Endothelial cell of umbilical vein (primary cell): Measurements from ENCODE around the gene ABCC2. TPM values are rescaled to one million over a fixed set of nuclear protein-coding genes. Genes with fewer than 3 reads are reported as not detected.

Experiments
- BruUV-seq: library from RNA; stranded (reverse); fragments of 400-500 nt; replicated peaks from 2 replicates; lab custom pipeline; 2021; lab: Mats Ljungman, UMichigan
- CTCF ChIA-PET: fragments of 300-600, 350-600 bp; sonication (Branson Sonifier 250); formaldehyde crosslinking; loops from one replicate; lab custom pipeline; 2021; ENCODE audit warnings: antibody characterized with exemption, inconsistent platforms; lab: Charles Lee
- POLR2A ChIA-PET: fragments of 300-600, 350-600 bp; sonication (Branson Sonifier 250); formaldehyde crosslinking; loops from one replicate; lab custom pipeline; 2021; ENCODE audit warnings: antibody characterized with exemption, inconsistent platforms; lab: Charles Lee
- DNase-seq: peaks from one replicate; pipeline ENCODE4 v3.0.0-alpha.2; 2011; ENCODE audit warnings: low read depth, low spot score
- FAIRE-seq: peaks from 2 replicates; lab custom pipeline; 2011; peaks lifted over from hg19 to GRCh38; lab: Jason Lieb, UNC
- H2AFZ ChIP-seq: 2 replicates; pipeline ENCODE4 v1.6.0; 2012; ENCODE audit warnings: low read depth, low read length, control low read depth, inconsistent platforms
- H3K27ac ChIP-seq: 2 replicates; pipeline ENCODE4 v1.5.1; 2011; ENCODE audit warnings: low read depth, mild to moderate bottlenecking, control low read depth, low read length, moderate library complexity; ENCODE audit not compliant: insufficient read depth
- H3K27me3 ChIP-seq, 2 experiments: 2 replicates each; pipeline versions ENCODE4 v1.6.0 to v1.6.1; 2011; ENCODE audit warnings: low read length in 2 of 2, mixed read lengths in 1 of 2; ENCODE audit not compliant: control insufficient read depth in 2 of 2, insufficient read depth in 2 of 2
- H3K36me3 ChIP-seq, 2 experiments: 2 replicates in 1 of 2; 3 replicates in 1 of 2; pipeline ENCODE4 v1.5.1; 2011; ENCODE audit warnings: low read length in 2 of 2, mild to moderate bottlenecking in 1 of 2, moderate library complexity in 1 of 2; ENCODE audit not compliant: control insufficient read depth in 2 of 2, insufficient read depth in 2 of 2; ENCODE audit errors: extremely low read depth in 1 of 2
- H3K4me1 ChIP-seq: 3 replicates; pipeline ENCODE4 v1.5.1; 2011; ENCODE audit warnings: mild to moderate bottlenecking, low read length; ENCODE audit not compliant: control insufficient read depth, insufficient read depth; ENCODE audit errors: extremely low read depth
- H3K4me2 ChIP-seq: 2 replicates; pipeline ENCODE4 v1.6.1; 2011; ENCODE audit warnings: low read length, control low read depth, mixed read lengths; ENCODE audit not compliant: insufficient read depth
- H3K4me3 ChIP-seq, 3 experiments: fragments of 200-600 bp in 1 of 3; sonication (generic), shearing (Covaris generic) in 1 of 3; replicated peaks in 1 of 3; 2 replicates each; pipeline ENCODE4 v1.5.1; 2011 to 2016; ENCODE audit warnings: control low read depth in 3 of 3, low read length in 3 of 3, mild to moderate bottlenecking in 2 of 3, inconsistent platforms in 1 of 3, low read depth in 1 of 3, moderate library complexity in 1 of 3; ENCODE audit not compliant: insufficient read depth in 1 of 3
- H3K79me2 ChIP-seq: 2 replicates; pipeline ENCODE4 v1.6.0; 2012; ENCODE audit warnings: low read length, inconsistent platforms; ENCODE audit not compliant: control insufficient read depth, insufficient read depth
- H3K9ac ChIP-seq: replicated peaks from 2 replicates; pipeline ENCODE3; 2011; ENCODE audit warnings: low read length, control low read depth; ENCODE audit not compliant: insufficient read depth; ENCODE audit errors: extremely low read depth
- H3K9me1 ChIP-seq: replicated peaks from 3 replicates; pipeline ENCODE4 v1.6.0; 2011; ENCODE audit warnings: mild to moderate bottlenecking, low read length; ENCODE audit not compliant: control insufficient read depth, insufficient read depth; ENCODE audit errors: extremely low read depth
- H3K9me3 ChIP-seq: replicated peaks from 2 replicates; pipeline ENCODE4 v1.5.1; 2012; ENCODE audit warnings: low read length, inconsistent platforms; ENCODE audit not compliant: control insufficient read depth, insufficient read depth
- H4K20me1 ChIP-seq: replicated peaks from 2 replicates; pipeline ENCODE3; 2011; ENCODE audit warnings: mild to moderate bottlenecking, low read length; ENCODE audit not compliant: control insufficient read depth, insufficient read depth; ENCODE audit errors: extremely low read depth
- EZH2 ChIP-seq: IDR thresholded peaks from 2 replicates; pipeline ENCODE4 v1.6.1; 2012; ENCODE audit warnings: borderline replicate concordance, low read depth, mild to moderate bottlenecking, moderate library complexity, low read length, inconsistent platforms; ENCODE audit not compliant: severe bottlenecking
- FOS ChIP-seq: IDR thresholded peaks from 2 replicates; pipeline ENCODE4 v1.6.1; 2011; ENCODE audit warnings: mild to moderate bottlenecking, low read length, moderate library complexity, borderline replicate concordance; ENCODE audit not compliant: insufficient read depth
- GATA2 ChIP-seq: IDR thresholded peaks from 2 replicates; pipeline ENCODE4 v1.7.0; 2011; ENCODE audit warnings: low read depth, mild to moderate bottlenecking, moderate library complexity, mixed read lengths, low read length; ENCODE audit not compliant: insufficient read length, insufficient read depth
- JUN ChIP-seq: IDR thresholded peaks from 2 replicates; pipeline ENCODE4 v1.6.1; 2011; ENCODE audit warnings: borderline replicate concordance, low read depth; ENCODE audit not compliant: insufficient read length, insufficient read depth
- MYC ChIP-seq: IDR thresholded peaks from one replicate; pipeline ENCODE4 v1.6.1; 2011; ENCODE audit warnings: mild to moderate bottlenecking, low read depth, low read length
- POLR2A ChIP-seq: IDR thresholded peaks from 2 replicates; pipeline ENCODE4 v1.6.1; 2012; ENCODE audit warnings: low read depth, mild to moderate bottlenecking, control low read depth, low read length
- POLR2AphosphoS5 ChIP-seq: IDR thresholded peaks from 2 replicates; pipeline ENCODE4 v1.6.1; 2012; ENCODE audit warnings: low read depth, mild to moderate bottlenecking, control low read depth, low read length, moderate library complexity; ENCODE audit not compliant: insufficient read depth
- dilution Hi-C: fragments of 300-500 bp; cut with MboI; formaldehyde crosslinking; loops from one replicate; pipeline ENCODE4 v1.15.0; 2019; ENCODE audit warnings: low sequenced_read_pairs; ENCODE audit not compliant: extremely low pct_ligation_motif_present
- intact Hi-C: fragments of 100-400 bp; cut with micrococcal nuclease; formaldehyde crosslinking; loops from one replicate; pipeline ENCODE4 v1.10.0; 2022
- polyA plus RNA-seq, 4 experiments: library from polyadenylated mRNA; depleted of rRNA in 3 of 4; stranded (reverse) in 3 of 4; unstranded in 1 of 4; fragments of >200 nt; gene quantifications; 2 replicates each; pipeline versions ENCODE4 v1.2.1 to v1.2.3, GENCODE V29; 2011 to 2012; ENCODE audit warnings: missing spikeins in 1 of 4
- total RNA-seq: library from RNA; stranded (reverse); gene quantifications from 2 replicates; pipeline ENCODE4 v1.2.3, GENCODE V29; 2021
- TF ChIP-seq, protein P1 (sequence below): IDR thresholded peaks from 2 replicates; pipeline ENCODE4 v1.6.1; 2011; ENCODE audit not compliant: insufficient read depth, insufficient read length
- TF ChIP-seq, protein P2 (sequence below), 2 donors: IDR thresholded peaks; 1 replicate in 1 of 2; 2 replicates in 1 of 2; pipeline ENCODE4 v1.5.1; 2011; ENCODE audit warnings: low read length in 2 of 2, mild to moderate bottlenecking in 2 of 2, moderate library complexity in 2 of 2, control low read depth in 1 of 2, inconsistent platforms in 1 of 2, low read depth in 1 of 2; ENCODE audit not compliant: insufficient read depth in 1 of 2; ENCODE audit errors: extremely low read depth in 1 of 2

Gene ABCC2
- total and polyA plus RNA-seq, 2 donors (not counting 3 experiments of a cell fraction or from before 2014, with no cell fraction given) = 1.5 to 3.3 TPM

DNA sequence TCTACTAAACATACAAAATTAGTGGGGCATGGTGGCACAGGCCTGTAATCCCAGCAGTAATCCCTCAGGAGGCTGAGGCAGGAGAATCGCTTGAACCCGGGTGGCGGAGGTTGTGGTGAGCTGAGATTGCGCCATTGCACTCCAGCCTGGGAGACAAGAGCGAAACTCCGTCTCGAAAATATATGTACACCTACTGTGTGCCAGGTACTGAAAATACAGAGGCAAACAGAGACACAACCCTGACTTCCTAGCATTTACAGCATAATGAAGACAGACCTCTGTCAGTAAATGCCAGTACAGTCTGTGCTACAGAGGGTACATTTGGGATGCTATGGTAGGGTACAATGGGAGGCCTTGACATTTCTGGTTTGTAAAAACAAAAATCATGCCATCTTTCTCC, 66.6 kb downstream of the ABCC2 start:
- dilution Hi-C loops = no loop called here
- Histone ChIP-seq H3K36me3 (no peaks in the 10 kb centered on the region), H3K9ac (no peak overlapping the region), H3K4me2 (no peak overlapping the region), H3K4me3 (no peak overlapping the region), H3K9me3 (no peaks in the 10 kb centered on the region), H2AFZ (no peak overlapping the region), H3K27ac (no peak overlapping the region), H4K20me1 (no peaks in the 10 kb centered on the region), H3K79me2 (no peaks in the 10 kb centered on the region), H3K9me1 (no peaks in the 10 kb centered on the region), H3K27me3 (no peaks in the 10 kb centered on the region), H3K4me1 (peaks cover 18% of the 10 kb centered on the region)
- ChIA-PET CTCF (interaction anchor here (0.7 to 3.9 kb wide), 6 partner anchors 11 to 391 kb away, joined by 3 to 28 read pairs (median 4); partner anchors contain the start of gene DNMBP), POLR2A (no interaction called here)
- BruUV-seq = no TSS peak
- intact Hi-C loops = loop anchor here (5.0 to 10.0 kb wide), 3 partner anchors 224 to 583 kb away; partner anchors contain the start of genes CHUK and SLC25A28
- DNase-seq (no peak), FAIRE-seq (no peak)
- TF ChIP-seq EZH2 (no peak), FOS (no peak), JUN (no peak), POLR2AphosphoS5 (no peak), POLR2A (no peak), MYC (no peak), GATA2 (no peak)
- TF ChIP-seq, protein P1, sequence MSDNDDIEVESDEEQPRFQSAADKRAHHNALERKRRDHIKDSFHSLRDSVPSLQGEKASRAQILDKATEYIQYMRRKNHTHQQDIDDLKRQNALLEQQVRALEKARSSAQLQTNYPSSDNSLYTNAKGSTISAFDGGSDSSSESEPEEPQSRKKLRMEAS = no peak
- TF ChIP-seq, protein P2, sequence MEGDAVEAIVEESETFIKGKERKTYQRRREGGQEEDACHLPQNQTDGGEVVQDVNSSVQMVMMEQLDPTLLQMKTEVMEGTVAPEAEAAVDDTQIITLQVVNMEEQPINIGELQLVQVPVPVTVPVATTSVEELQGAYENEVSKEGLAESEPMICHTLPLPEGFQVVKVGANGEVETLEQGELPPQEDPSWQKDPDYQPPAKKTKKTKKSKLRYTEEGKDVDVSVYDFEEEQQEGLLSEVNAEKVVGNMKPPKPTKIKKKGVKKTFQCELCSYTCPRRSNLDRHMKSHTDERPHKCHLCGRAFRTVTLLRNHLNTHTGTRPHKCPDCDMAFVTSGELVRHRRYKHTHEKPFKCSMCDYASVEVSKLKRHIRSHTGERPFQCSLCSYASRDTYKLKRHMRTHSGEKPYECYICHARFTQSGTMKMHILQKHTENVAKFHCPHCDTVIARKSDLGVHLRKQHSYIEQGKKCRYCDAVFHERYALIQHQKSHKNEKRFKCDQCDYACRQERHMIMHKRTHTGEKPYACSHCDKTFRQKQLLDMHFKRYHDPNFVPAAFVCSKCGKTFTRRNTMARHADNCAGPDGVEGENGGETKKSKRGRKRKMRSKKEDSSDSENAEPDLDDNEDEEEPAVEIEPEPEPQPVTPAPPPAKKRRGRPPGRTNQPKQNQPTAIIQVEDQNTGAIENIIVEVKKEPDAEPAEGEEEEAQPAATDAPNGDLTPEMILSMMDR (IDR thresholded peaks at IDR 0.05; ENCODE audit: extremely low read depth in 1 of 2, insufficient read depth in 1 of 2, low read depth in 1 of 2, low read length in 2 of 2) = no peak
